Keratinocyte (primary cell): Measurements from ENCODE around the gene ADCY4. TPM values are rescaled to one million over a fixed set of nuclear protein-coding genes. Genes with fewer than 3 reads are reported as not detected.

Experiments
- DNase-seq: peaks from one replicate; pipeline ENCODE4 v3.0.0-alpha.2; 2011; ENCODE audit warnings: low read depth, missing footprints, low spot score
- FAIRE-seq: peaks from 2 replicates; lab custom pipeline; 2011; peaks lifted over from hg19 to GRCh38; lab: Jason Lieb, UNC
- H2AFZ ChIP-seq: 2 replicates; pipeline ENCODE4 v1.6.0; 2012; ENCODE audit warnings: low read length, control low read depth, inconsistent platforms; ENCODE audit not compliant: control insufficient read depth
- H3K27ac ChIP-seq: 2 replicates; pipeline ENCODE4 v1.5.1; 2011; ENCODE audit warnings: low read length; ENCODE audit not compliant: control insufficient read depth, insufficient read depth
- H3K27me3 ChIP-seq: 3 replicates; pipeline ENCODE4 v1.6.0; 2011; ENCODE audit warnings: low read length; ENCODE audit not compliant: control insufficient read depth, insufficient read depth; ENCODE audit errors: extremely low read depth
- H3K36me3 ChIP-seq, 2 experiments: 2 replicates in 1 of 2; 3 replicates in 1 of 2; pipeline ENCODE4 v1.5.1; 2011; ENCODE audit warnings: low read length in 2 of 2, mild to moderate bottlenecking in 1 of 2; ENCODE audit not compliant: control insufficient read depth in 2 of 2, insufficient read depth in 2 of 2; ENCODE audit errors: extremely low read depth in 1 of 2
- H3K4me1 ChIP-seq: 3 replicates; pipeline ENCODE4 v1.5.1; 2011; ENCODE audit warnings: low read length; ENCODE audit not compliant: control insufficient read depth, insufficient read depth; ENCODE audit errors: extremely low read depth
- H3K4me2 ChIP-seq: 3 replicates; pipeline ENCODE4 v1.6.0; 2011; ENCODE audit warnings: low read depth, low read length; ENCODE audit not compliant: control insufficient read depth, insufficient read depth; ENCODE audit errors: extremely low read depth
- H3K4me3 ChIP-seq, 3 experiments: fragments of 200-600 bp in 1 of 3; sonication (generic) in 1 of 3; 2 replicates in 2 of 3; 3 replicates in 1 of 3; pipeline ENCODE4 v1.5.1; 2011 to 2016; ENCODE audit warnings: low read length in 3 of 3, mild to moderate bottlenecking in 3 of 3, control low read depth in 2 of 3, inconsistent platforms in 1 of 3, low read depth in 1 of 3, mixed read lengths in 1 of 3, mixed run types in 1 of 3, moderate library complexity in 1 of 3; ENCODE audit not compliant: control insufficient read depth in 2 of 3, insufficient read depth in 2 of 3; ENCODE audit errors: extremely low read depth in 1 of 3
- H3K79me2 ChIP-seq: 2 replicates; pipeline ENCODE4 v1.6.0; 2012; ENCODE audit warnings: low read length; ENCODE audit not compliant: control insufficient read depth, insufficient read depth
- H3K9ac ChIP-seq: 3 replicates; pipeline ENCODE4 v1.6.0; 2011; ENCODE audit warnings: low read length; ENCODE audit not compliant: control insufficient read depth, insufficient read depth; ENCODE audit errors: extremely low read depth
- H3K9me1 ChIP-seq: 3 replicates; pipeline ENCODE4 v1.6.0; 2011; ENCODE audit warnings: low read length; ENCODE audit not compliant: control insufficient read depth, insufficient read depth; ENCODE audit errors: extremely low read depth
- H3K9me3 ChIP-seq: 2 replicates; pipeline ENCODE4 v1.5.1; 2012; ENCODE audit warnings: low read depth, low read length; ENCODE audit not compliant: control insufficient read depth
- H4K20me1 ChIP-seq: 3 replicates; pipeline ENCODE4 v1.6.0; 2011; ENCODE audit warnings: low read length; ENCODE audit not compliant: control insufficient read depth, insufficient read depth; ENCODE audit errors: extremely low read depth
- EZH2 ChIP-seq: IDR thresholded peaks from one replicate; pipeline ENCODE4 v1.6.1; 2012; ENCODE audit warnings: inconsistent platforms, mild to moderate bottlenecking, low read length, moderate library complexity
- dilution Hi-C: fragments of 300-500 bp; cut with MboI; formaldehyde crosslinking; loops from one replicate; pipeline ENCODE4 v1.7.0; 2020; ENCODE audit warnings: low sequenced_read_pairs; ENCODE audit not compliant: extremely low pct_ligation_motif_present
- polyA plus RNA-seq, 5 experiments: library from polyadenylated mRNA; depleted of rRNA in 3 of 5; stranded (reverse) in 3 of 5; stranded (forward) in 1 of 5; unstranded in 1 of 5; fragments of >200 nt; gene quantifications; 1 replicate in 1 of 5; 2 replicates in 3 of 5; 3 replicates in 1 of 5; pipeline versions ENCODE4 v1.2.1 to v1.2.3, GENCODE V29; 2011 to 2012; ENCODE audit warnings: missing spikeins in 2 of 5, low read depth in 1 of 5, low replicate concordance in 1 of 5
- TF ChIP-seq, protein P1 (sequence below), 3 experiments: IDR thresholded peaks in 1 of 3; conservative IDR thresholded peaks in 1 of 3; optimal IDR thresholded peaks in 1 of 3; 2 replicates in 2 of 3; 3 replicates in 1 of 3; pipeline versions ENCODE3 to v1.5.1; 2011; ENCODE audit warnings: low read length in 3 of 3, mild to moderate bottlenecking in 3 of 3, moderate library complexity in 2 of 3, control low read depth in 1 of 3, inconsistent platforms in 1 of 3; ENCODE audit not compliant: insufficient read depth in 2 of 3; ENCODE audit errors: extremely low read depth in 1 of 3

The ADCY4 gene
- polyA plus RNA-seq, 1 donor (not counting 4 experiments of a cell fraction or from before 2014, with no cell fraction given): 0.21 TPM

DNA sequence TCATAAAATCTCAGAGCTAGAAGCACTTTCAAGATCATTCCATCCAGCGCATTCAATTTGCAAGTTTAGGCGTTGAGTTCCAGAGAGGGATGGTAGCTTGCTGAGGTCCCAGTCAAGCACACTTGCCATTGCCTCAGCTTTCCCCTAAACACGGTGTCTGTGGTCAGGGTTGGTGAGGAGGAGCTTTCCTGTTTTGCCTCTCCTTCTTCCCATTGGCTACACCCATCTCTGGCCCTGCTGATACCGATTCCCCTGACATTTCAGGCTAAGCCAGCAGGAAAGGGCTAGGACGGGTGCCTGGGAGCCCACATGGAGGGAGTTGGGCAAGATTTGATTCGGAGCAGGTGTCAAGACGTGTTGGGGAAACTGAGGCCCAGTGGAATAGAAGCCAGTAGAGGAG is 42.3 kb upstream of the ADCY4 start:
- Histone ChIP-seq H3K9me1 (no peaks in the 10 kb centered on the region), H3K4me3 (no peak overlapping the region), H3K4me1 (peaks cover 11% of the 10 kb centered on the region), H4K20me1 (no peaks in the 10 kb centered on the region), H2AFZ (no peak overlapping the region), H3K27ac (no peak overlapping the region), H3K9ac (no peak overlapping the region), H3K36me3 (no peaks in the 10 kb centered on the region), H3K9me3 (no peaks in the 10 kb centered on the region), H3K4me2 (no peak overlapping the region), H3K79me2 (no peaks in the 10 kb centered on the region), H3K27me3 (no peaks in the 10 kb centered on the region)
- DNase-seq: no peak
- dilution Hi-C loops: no loop called here
- TF ChIP-seq, protein P1, sequence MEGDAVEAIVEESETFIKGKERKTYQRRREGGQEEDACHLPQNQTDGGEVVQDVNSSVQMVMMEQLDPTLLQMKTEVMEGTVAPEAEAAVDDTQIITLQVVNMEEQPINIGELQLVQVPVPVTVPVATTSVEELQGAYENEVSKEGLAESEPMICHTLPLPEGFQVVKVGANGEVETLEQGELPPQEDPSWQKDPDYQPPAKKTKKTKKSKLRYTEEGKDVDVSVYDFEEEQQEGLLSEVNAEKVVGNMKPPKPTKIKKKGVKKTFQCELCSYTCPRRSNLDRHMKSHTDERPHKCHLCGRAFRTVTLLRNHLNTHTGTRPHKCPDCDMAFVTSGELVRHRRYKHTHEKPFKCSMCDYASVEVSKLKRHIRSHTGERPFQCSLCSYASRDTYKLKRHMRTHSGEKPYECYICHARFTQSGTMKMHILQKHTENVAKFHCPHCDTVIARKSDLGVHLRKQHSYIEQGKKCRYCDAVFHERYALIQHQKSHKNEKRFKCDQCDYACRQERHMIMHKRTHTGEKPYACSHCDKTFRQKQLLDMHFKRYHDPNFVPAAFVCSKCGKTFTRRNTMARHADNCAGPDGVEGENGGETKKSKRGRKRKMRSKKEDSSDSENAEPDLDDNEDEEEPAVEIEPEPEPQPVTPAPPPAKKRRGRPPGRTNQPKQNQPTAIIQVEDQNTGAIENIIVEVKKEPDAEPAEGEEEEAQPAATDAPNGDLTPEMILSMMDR (optimal IDR thresholded peaks at IDR 0.05 in 1 of 3, IDR thresholded peaks at IDR 0.05 in 1 of 3, conservative IDR thresholded peaks at IDR 0.05 in 1 of 3; ENCODE audit: extremely low read depth in 1 of 3, insufficient read depth in 2 of 3, low read length in 3 of 3): no peak
- TF ChIP-seq EZH2: no peak
- FAIRE-seq: no peak

DNA sequence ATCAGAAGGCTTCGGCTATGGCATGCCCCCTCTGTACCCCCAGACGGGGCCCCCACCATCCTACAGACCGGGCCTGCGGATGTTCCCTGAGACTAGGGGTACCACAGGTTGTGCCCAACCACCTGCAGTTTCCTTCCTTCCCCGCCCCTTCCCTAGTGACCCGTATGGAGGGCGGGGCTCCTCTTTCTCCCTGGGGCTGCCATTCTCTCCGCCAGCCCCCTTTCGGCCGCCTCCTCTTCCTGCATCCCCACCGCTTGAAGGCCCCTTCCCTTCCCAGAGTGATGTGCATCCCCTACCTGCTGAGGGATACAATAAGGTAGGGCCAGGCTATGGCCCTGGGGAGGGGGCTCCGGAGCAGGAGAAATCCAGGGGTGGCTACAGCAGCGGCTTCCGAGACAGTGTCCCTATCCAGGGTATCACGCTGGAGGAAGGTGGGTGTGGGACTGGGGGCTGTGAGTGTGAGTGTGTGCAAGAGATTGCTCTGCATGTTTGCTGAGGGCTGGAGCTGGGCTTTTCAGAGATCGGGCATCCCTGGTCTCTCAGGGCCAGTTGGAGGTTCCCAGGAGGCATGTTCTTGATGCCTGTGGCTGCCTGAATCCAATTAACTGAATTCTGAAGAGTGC is 41.7 kb upstream of the ADCY4 start:
- FAIRE-seq: no peak
- TF ChIP-seq, protein P1 (optimal IDR thresholded peaks at IDR 0.05 in 1 of 3, IDR thresholded peaks at IDR 0.05 in 1 of 3, conservative IDR thresholded peaks at IDR 0.05 in 1 of 3; ENCODE audit: extremely low read depth in 1 of 3, insufficient read depth in 2 of 3, low read length in 3 of 3): no peak
- no peak for TF ChIP-seq EZH2
- peaks cover 6% of the 10 kb centered on the region for H3K4me1 ChIP-seq
- H3K9me1 ChIP-seq: no peaks in the 10 kb centered on the region
- H3K9me3 ChIP-seq: no peaks in the 10 kb centered on the region
- H4K20me1 ChIP-seq: no peaks in the 10 kb centered on the region
- no peaks in the 10 kb centered on the region for H3K36me3 ChIP-seq
- H3K4me3 ChIP-seq: no peak overlapping the region
- no peak for DNase-seq
- H3K9ac ChIP-seq: no peak overlapping the region
- no peak overlapping the region for H3K27ac ChIP-seq
- H2AFZ ChIP-seq: no peak overlapping the region
- H3K79me2 ChIP-seq: no peaks in the 10 kb centered on the region
- dilution Hi-C loops: no loop called here
- no peak overlapping the region for H3K4me2 ChIP-seq
- H3K27me3 ChIP-seq: no peaks in the 10 kb centered on the region
